ENCODE results near the gene CCDC24.
A peak's percentile ranks its signal among the peaks of the same experiment; 100 is the strongest.

Gene CCDC24

DNA sequence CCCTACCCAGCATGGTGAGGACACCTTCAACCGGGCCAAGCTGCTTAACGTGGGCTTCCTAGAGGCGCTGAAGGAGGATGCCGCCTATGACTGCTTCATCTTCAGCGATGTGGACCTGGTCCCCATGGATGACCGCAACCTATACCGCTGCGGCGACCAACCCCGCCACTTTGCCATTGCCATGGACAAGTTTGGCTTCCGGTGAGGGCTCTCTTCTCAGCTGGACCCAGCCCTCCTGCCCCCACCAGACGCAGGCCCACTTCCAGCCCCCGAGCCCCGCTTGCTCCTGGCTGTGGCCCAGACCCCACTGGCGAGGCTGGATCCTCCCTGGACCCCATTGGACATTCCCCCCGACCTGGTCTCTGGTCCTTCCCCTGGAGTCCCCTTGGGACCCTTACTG is 6.5 kb upstream of the CCDC24 start:
- no peak overlapping the region for H3K4me3 ChIP-seq (ENCODE audit: low read depth, low read length)
- DNase-seq (ENCODE audit: low read depth), result no peak
- TF ChIP-seq, protein P1, sequence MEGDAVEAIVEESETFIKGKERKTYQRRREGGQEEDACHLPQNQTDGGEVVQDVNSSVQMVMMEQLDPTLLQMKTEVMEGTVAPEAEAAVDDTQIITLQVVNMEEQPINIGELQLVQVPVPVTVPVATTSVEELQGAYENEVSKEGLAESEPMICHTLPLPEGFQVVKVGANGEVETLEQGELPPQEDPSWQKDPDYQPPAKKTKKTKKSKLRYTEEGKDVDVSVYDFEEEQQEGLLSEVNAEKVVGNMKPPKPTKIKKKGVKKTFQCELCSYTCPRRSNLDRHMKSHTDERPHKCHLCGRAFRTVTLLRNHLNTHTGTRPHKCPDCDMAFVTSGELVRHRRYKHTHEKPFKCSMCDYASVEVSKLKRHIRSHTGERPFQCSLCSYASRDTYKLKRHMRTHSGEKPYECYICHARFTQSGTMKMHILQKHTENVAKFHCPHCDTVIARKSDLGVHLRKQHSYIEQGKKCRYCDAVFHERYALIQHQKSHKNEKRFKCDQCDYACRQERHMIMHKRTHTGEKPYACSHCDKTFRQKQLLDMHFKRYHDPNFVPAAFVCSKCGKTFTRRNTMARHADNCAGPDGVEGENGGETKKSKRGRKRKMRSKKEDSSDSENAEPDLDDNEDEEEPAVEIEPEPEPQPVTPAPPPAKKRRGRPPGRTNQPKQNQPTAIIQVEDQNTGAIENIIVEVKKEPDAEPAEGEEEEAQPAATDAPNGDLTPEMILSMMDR (IDR thresholded peaks at IDR 0.05; ENCODE audit: low read depth, low read length, missing control alignments), result no peak

DNA sequence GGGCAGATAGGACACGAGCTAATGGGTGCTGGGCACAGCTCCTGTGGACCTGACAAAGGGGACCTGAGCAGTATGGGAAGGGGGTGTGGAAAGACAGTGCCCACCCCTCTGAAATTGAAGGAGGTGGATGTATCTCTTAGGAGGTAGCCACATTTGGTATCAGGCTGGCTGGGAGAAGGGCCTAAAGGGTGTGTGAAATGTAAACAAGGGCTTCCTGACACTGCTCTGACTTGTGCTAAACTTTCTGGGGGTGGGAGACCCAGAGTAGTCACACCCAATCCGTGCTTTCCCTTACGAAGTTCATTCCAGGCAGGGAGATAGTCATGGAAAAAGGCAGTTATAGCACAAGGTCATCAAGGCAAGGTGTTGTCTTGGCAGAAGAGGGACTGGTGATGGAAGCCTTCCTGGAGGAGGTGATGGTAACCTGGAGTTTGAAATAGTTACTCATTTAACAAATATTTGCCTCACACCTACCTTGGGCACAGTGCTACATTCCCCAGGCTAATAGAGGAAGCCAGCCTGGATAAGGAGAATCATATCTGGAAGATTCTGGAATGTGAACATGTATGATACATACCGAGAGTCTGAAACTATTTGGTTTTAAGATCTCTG is 5.3 kb upstream of the CCDC24 start:
- TF ChIP-seq, protein P1 (IDR thresholded peaks at IDR 0.05; ENCODE audit: low read depth, low read length, missing control alignments), result no peak
- no peak for DNase-seq (ENCODE audit: low read depth)
- H3K4me3 ChIP-seq (ENCODE audit: low read depth, low read length), result no peak overlapping the region

DNA sequence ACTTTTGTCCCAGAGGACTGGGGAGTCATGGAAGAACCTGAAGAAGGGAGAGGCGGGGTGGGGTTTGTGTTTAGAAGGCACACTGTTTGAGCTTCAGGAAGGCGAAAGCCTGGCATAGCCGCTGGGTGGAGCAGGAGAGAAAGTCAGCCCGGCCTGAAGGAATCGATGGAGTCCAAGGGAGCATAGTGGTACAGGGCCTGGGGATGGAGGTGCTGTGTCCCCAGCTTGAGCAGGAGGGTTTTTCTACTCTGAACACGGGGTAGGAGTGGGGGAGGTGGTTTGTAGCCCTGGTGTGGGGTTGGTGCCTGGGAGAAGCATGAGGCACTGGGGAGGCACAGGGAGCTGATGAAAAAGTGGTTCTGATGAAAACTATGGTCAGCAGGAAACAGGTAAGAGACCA is 4.7 kb upstream of the CCDC24 start:
- no peak overlapping the region for H3K4me3 ChIP-seq (ENCODE audit: low read depth, low read length)
- TF ChIP-seq, protein P1 (IDR thresholded peaks at IDR 0.05; ENCODE audit: low read depth, low read length, missing control alignments), result no peak
- DNase-seq (ENCODE audit: low read depth), result no peak

DNA sequence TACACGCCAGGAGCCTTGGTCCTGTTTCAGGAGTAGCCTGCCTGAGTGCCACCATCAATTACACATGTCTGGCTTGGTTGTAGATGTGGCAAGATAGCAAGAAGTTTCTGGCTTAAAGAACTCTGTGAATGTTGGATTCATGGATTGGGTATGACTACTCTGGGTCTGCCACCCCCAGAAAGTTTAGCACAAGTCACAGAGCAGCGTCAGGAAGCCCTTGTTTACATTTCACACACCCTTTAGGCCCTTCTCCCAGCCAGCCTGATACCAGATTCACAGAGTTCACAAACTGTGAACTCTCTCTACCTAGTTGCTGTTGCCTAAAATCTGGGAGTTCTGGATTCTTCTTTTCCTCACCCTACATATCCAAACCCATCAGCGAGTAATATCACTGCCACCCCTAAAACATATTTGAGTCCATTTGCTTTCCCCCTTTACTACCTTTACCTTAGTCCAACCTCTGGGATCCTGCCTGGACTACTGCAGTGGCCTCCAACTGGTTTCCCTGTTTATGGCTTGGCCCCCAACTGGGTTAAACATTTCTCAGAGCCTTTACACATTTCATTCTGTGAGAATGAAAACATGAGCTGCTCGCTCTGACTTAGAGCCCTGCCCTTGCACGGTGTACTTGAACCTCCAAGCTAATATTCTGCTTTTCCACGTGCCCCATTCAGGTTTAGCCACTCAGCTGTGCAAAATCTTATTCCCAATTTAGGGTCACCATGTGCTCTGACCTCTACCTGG is 4.1 kb upstream of the CCDC24 start:
- no peak for DNase-seq (ENCODE audit: low read depth)
- H3K4me3 ChIP-seq (ENCODE audit: low read depth, low read length), result no peak overlapping the region
- TF ChIP-seq, protein P1 (IDR thresholded peaks at IDR 0.05; ENCODE audit: low read depth, low read length, missing control alignments), result no peak

DNA sequence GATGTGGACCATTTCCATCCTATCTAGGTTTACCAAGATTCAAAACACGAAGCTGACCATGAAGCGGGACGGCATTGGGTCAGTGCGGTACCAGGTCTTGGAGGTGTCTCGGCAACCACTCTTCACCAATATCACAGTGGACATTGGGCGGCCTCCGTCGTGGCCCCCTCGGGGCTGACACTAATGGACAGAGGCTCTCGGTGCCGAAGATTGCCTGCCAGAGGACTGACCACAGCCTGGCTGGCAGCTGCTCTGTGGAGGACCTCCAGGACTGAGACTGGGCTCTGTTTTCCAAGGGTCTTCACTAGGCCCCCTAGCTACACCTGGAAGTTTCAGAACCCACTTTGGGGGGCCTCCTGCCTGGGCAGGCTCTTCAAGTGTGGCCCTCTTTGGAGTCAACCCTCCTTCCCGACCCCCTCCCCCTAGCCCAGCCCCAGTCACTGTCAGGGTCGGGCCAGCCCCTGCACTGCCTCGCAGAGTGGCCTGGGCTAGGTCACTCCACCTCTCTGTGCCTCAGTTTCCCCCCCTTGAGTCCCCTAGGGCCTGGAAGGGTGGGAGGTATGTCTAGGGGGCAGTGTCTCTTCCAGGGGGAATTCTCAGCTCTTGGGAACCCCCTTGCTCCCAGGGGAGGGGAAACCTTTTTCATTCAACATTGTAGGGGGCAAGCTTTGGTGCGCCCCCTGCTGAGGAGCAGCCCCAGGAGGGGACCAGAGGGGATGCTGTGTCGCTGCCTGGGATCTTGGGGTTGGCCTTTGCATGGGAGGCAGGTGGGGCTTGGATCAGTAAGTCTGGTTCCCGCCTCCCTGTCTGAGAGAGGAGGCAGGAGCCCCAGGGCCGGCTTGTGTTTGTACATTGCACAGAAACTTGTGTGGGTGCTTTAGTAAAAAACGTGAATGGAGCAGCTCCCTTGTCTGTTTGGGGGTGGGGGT is 864 bp upstream of the CCDC24 start:
- TF ChIP-seq, protein P1 (IDR thresholded peaks at IDR 0.05; ENCODE audit: low read depth, low read length, missing control alignments), result peak; percentile 2
- H3K4me3 ChIP-seq (ENCODE audit: low read depth, low read length), result peak overlapping the region; percentile 64
- DNase-seq (ENCODE audit: low read depth), result no peak

DNA sequence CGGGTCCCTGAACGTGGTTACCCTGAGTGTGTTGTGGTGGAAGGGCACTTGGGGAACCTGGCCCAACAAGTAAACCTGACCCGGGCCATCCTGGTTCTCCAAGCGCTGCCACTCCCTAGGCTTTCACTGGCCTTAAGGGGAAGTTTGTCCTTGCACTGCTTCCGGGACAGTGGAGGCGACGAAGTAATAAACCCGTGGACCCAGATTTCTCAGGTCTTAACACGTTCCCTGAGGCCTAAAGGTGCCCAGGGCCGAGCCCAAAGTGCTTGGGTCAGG is 261 bp upstream of the CCDC24 start:
- DNase-seq (ENCODE audit: low read depth), result no peak
- peak overlapping the region; percentile 64 for H3K4me3 ChIP-seq (ENCODE audit: low read depth, low read length)
- TF ChIP-seq, protein P1 (IDR thresholded peaks at IDR 0.05; ENCODE audit: low read depth, low read length, missing control alignments), result no peak
